H1 (cell line): ENCODE results near the gene GAS2. TPM values are rescaled to one million over a fixed set of nuclear protein-coding genes. Genes with fewer than 3 reads are reported as not detected.

Source experiments
- CTCF ChIA-PET: fragments of 300-600 bp; sonication (Branson Sonifier 250); formaldehyde crosslinking; loops from one replicate; lab custom pipeline; 2021; ENCODE audit not compliant: partially characterized antibody; lab: Charles Lee
- POLR2A ChIA-PET: fragments of 300-600 bp; sonication (Branson Sonifier 250); formaldehyde crosslinking; loops from one replicate; lab custom pipeline; 2021; ENCODE audit warnings: inconsistent platforms; ENCODE audit not compliant: partially characterized antibody; lab: Charles Lee
- DNase-seq, 2 experiments: peaks; one replicate each; pipeline versions ENCODE4 v3.0.0 to v3.0.0-alpha.2; 2010 to 2022; ENCODE audit warnings: low spot score in 2 of 2, low read depth in 1 of 2, mixed read lengths in 1 of 2
- FAIRE-seq: peaks from 2 replicates; lab custom pipeline; 2011; peaks lifted over from hg19 to GRCh38; lab: Jason Lieb, UNC
- H2AFZ ChIP-seq: 2 replicates; pipeline ENCODE4 v1.8.1; 2012; ENCODE audit warnings: low read length, inconsistent platforms
- H2AK5ac ChIP-seq: 2 replicates; pipeline ENCODE4 v1.6.1; 2013; ENCODE audit warnings: low read depth, low read length
- H2BK120ac ChIP-seq: replicated peaks from 2 replicates; pipeline ENCODE3; 2013; ENCODE audit warnings: low read depth, low read length, inconsistent platforms
- H2BK12ac ChIP-seq: 2 replicates; pipeline ENCODE4 v1.6.1; 2013; ENCODE audit warnings: low read depth, low read length
- H2BK15ac ChIP-seq: 2 replicates; pipeline ENCODE4 v1.6.1; 2013; ENCODE audit warnings: low read length
- H2BK20ac ChIP-seq: 2 replicates; pipeline ENCODE4 v1.6.1; 2013; ENCODE audit warnings: low read length
- H2BK5ac ChIP-seq: 2 replicates; pipeline ENCODE4 v1.6.1; 2013; ENCODE audit warnings: low read depth, low read length
- H3K14ac ChIP-seq: 2 replicates; pipeline ENCODE4 v1.6.1; 2013; ENCODE audit warnings: inconsistent platforms; ENCODE audit not compliant: insufficient read length
- H3K18ac ChIP-seq: 2 replicates; pipeline ENCODE4 v1.6.1; 2013; ENCODE audit warnings: low read length; ENCODE audit errors: extremely low read depth
- H3K23ac ChIP-seq: 2 replicates; pipeline ENCODE4 v1.6.1; 2013; ENCODE audit warnings: inconsistent platforms; ENCODE audit not compliant: insufficient read length
- H3K23me2 ChIP-seq: 2 replicates; pipeline ENCODE4 v1.6.1; 2013; ENCODE audit warnings: low read depth, low read length
- H3K27ac ChIP-seq: 2 replicates; pipeline ENCODE4 v1.6.1; 2011; ENCODE audit warnings: low read depth, low read length, inconsistent platforms
- H3K27me3 ChIP-seq, 4 experiments: replicated peaks in 1 of 4; 1 replicate in 1 of 4; 2 replicates in 3 of 4; pipeline versions ENCODE4 v1.6.1 to v1.8.1; 2011 to 2013; ENCODE audit warnings: low read length in 3 of 4, mild to moderate bottlenecking in 3 of 4, inconsistent platforms in 2 of 4, mixed read lengths in 2 of 4, moderate library complexity in 1 of 4; ENCODE audit not compliant: control insufficient read depth in 3 of 4, insufficient read depth in 3 of 4; ENCODE audit errors: extremely low read depth in 1 of 4
- H3K36me3 ChIP-seq, 4 experiments: 2 replicates each; pipeline versions ENCODE4 v1.6.1 to v1.8.1; 2011 to 2013; ENCODE audit warnings: mild to moderate bottlenecking in 4 of 4, low read length in 3 of 4, moderate library complexity in 2 of 4, control low read depth in 1 of 4, inconsistent platforms in 1 of 4; ENCODE audit not compliant: insufficient read depth in 4 of 4, control insufficient read depth in 2 of 4
- H3K4ac ChIP-seq: replicated peaks from 2 replicates; pipeline ENCODE3; 2013; ENCODE audit warnings: low read length, low read depth, mixed read lengths, inconsistent platforms; ENCODE audit not compliant: insufficient read length
- H3K4me1 ChIP-seq, 4 experiments: replicated peaks in 1 of 4; 1 replicate in 1 of 4; 2 replicates in 3 of 4; pipeline versions ENCODE4 v1.6.1 to v1.8.1; 2011 to 2013; ENCODE audit warnings: low read length in 3 of 4, inconsistent platforms in 2 of 4, mixed read lengths in 1 of 4; ENCODE audit not compliant: insufficient read depth in 4 of 4, control insufficient read depth in 3 of 4
- H3K4me2 ChIP-seq, 2 experiments: 2 replicates each; pipeline versions ENCODE4 v1.6.1 to v1.8.1; 2011 to 2013; ENCODE audit warnings: low read depth in 2 of 2, low read length in 2 of 2, control low read depth in 1 of 2, inconsistent platforms in 1 of 2, mild to moderate bottlenecking in 1 of 2; ENCODE audit not compliant: insufficient read depth in 1 of 2
- H3K4me3 ChIP-seq, 4 experiments: fragments of 200-600, 300-600 bp in 1 of 4; sonication (generic), shearing (Covaris generic), sonication (Bioruptor Twin) in 1 of 4; 2 replicates each; pipeline versions ENCODE4 v1.5.1 to v1.8.1; 2011 to 2016; ENCODE audit warnings: low read length in 4 of 4, low read depth in 3 of 4, control low read depth in 2 of 4, inconsistent platforms in 2 of 4, mild to moderate bottlenecking in 2 of 4, mixed read lengths in 1 of 4, moderate library complexity in 1 of 4; ENCODE audit not compliant: insufficient read depth in 2 of 4; ENCODE audit errors: extremely low read depth in 1 of 4
- H3K56ac ChIP-seq: replicated peaks from 2 replicates; pipeline ENCODE3; 2013; ENCODE audit warnings: low read depth, mild to moderate bottlenecking, mixed read lengths, low read length, inconsistent platforms; ENCODE audit not compliant: insufficient read length
- H3K79me1 ChIP-seq: 2 replicates; pipeline ENCODE4 v1.6.1; 2013; ENCODE audit warnings: low read depth, low read length, control low read depth
- H3K79me2 ChIP-seq, 2 experiments: 2 replicates each; pipeline versions ENCODE4 v1.6.1 to v1.8.1; 2012 to 2013; ENCODE audit warnings: low read length in 2 of 2, mild to moderate bottlenecking in 2 of 2, inconsistent platforms in 1 of 2; ENCODE audit not compliant: insufficient read depth in 2 of 2, control insufficient read depth in 1 of 2
- H3K9ac ChIP-seq, 4 experiments: replicated peaks in 1 of 4; 1 replicate in 1 of 4; 2 replicates in 3 of 4; pipeline versions ENCODE4 v1.6.1 to v1.8.1; 2011 to 2013; ENCODE audit warnings: low read depth in 3 of 4, low read length in 3 of 4, control low read depth in 2 of 4, mild to moderate bottlenecking in 2 of 4, moderate library complexity in 2 of 4, inconsistent platforms in 1 of 4; ENCODE audit errors: extremely low read depth in 1 of 4
- H3K9me3 ChIP-seq, 2 experiments: 2 replicates each; pipeline versions ENCODE4 v1.6.1 to v1.8.1; 2012 to 2013; ENCODE audit warnings: mild to moderate bottlenecking in 2 of 2, moderate library complexity in 2 of 2, control low read depth in 1 of 2, inconsistent platforms in 1 of 2, low read depth in 1 of 2, low read length in 1 of 2, mixed read lengths in 1 of 2; ENCODE audit not compliant: insufficient read depth in 2 of 2
- H4K20me1 ChIP-seq, 2 experiments: replicated peaks in 1 of 2; 2 replicates each; pipeline versions ENCODE3 to v1.8.1; 2011 to 2013; ENCODE audit warnings: inconsistent platforms in 2 of 2, low read length in 2 of 2, mild to moderate bottlenecking in 1 of 2; ENCODE audit not compliant: insufficient read depth in 2 of 2, control insufficient read depth in 1 of 2
- H4K5ac ChIP-seq: 2 replicates; pipeline ENCODE4 v1.6.1; 2013; ENCODE audit warnings: low read length, low read depth, mixed read lengths, inconsistent platforms; ENCODE audit not compliant: insufficient read length
- H4K8ac ChIP-seq: 2 replicates; pipeline ENCODE4 v1.8.0; 2013; ENCODE audit warnings: mild to moderate bottlenecking, moderate library complexity, low read length, inconsistent platforms; ENCODE audit not compliant: insufficient read depth; ENCODE audit errors: extremely low read depth
- H4K91ac ChIP-seq: replicated peaks from 2 replicates; pipeline ENCODE3; 2013; ENCODE audit warnings: low read length, mixed read lengths, inconsistent platforms; ENCODE audit not compliant: insufficient read length
- CHD2 ChIP-seq: IDR thresholded peaks from 2 replicates; pipeline ENCODE4 v1.6.1; 2012; ENCODE audit warnings: low read length, improper control_type of control experiment
- CTCF ChIP-seq, 3 experiments: IDR thresholded peaks; 1 replicate in 2 of 3; 2 replicates in 1 of 3; pipeline versions ENCODE4 v1.5.1 to v1.6.1; 2011; ENCODE audit warnings: low read length in 3 of 3, mild to moderate bottlenecking in 3 of 3, inconsistent platforms in 2 of 3, low read depth in 1 of 3, moderate library complexity in 1 of 3; ENCODE audit not compliant: insufficient read depth in 1 of 3; ENCODE audit errors: control extremely low read depth in 1 of 3
- JUND ChIP-seq: IDR thresholded peaks from 2 replicates; pipeline ENCODE4 v1.6.1; 2011; ENCODE audit warnings: mild to moderate bottlenecking, improper control_type of control experiment, low read length
- POLR2AphosphoS5 ChIP-seq: IDR thresholded peaks from 2 replicates; pipeline ENCODE4 v1.6.1; 2011; ENCODE audit warnings: low read depth, low read length
- WGBS, 2 experiments: shearing (Covaris generic) in 1 of 2; methylation state at CpG; one replicate each; pipeline versions ENCODE4 v1.1.6 to v1.1.7; 2013 to 2015; ENCODE audit warnings: low lambda C conversion rate in 2 of 2, mixed read lengths in 2 of 2, inconsistent platforms in 1 of 2, low coverage in 1 of 2, missing lambda C conversion rate in 1 of 2; ENCODE audit not compliant: insufficient replicate concordance in 2 of 2, insufficient coverage in 1 of 2, insufficient read length in 1 of 2; ENCODE audit errors: extremely low coverage in 1 of 2, missing lambda C conversion rate in 1 of 2; 5-methylcytosine and 5-hydroxymethylcytosine counted together
- polyA plus RNA-seq, 7 experiments: library from polyadenylated mRNA; depleted of rRNA in 3 of 7; stranded (reverse) in 5 of 7; unstranded in 2 of 7; fragments of >200 nt in 5 of 7; fragments of 200-250 nt in 2 of 7; gene quantifications; 1 replicate in 5 of 7; 2 replicates in 1 of 7; 4 replicates in 1 of 7; pipeline versions ENCODE4 v1.2.1 to v1.2.3, GENCODE V29; 2011 to 2013; ENCODE audit warnings: missing spikeins in 2 of 7, mixed read lengths in 2 of 7
- total RNA-seq: library from RNA; stranded (reverse); fragmentation: NEBNext Ultra II Directional; extraction: Animal tissue kit (Norgen Biotek cat#: 25700); gene quantifications from 2 replicates; pipeline ENCODE4 v1.2.1, GENCODE V29; 2021

Gene GAS2
- total and polyA plus RNA-seq, 2 of the 8 experiments (the other 6 are each of a cell fraction or from before 2014, with no cell fraction given) = 0.70 to 1.7 TPM

- FAIRE-seq = no peak
- H3K23me2 ChIP-seq = no peaks in the 10 kb centered on the region
- no peaks in the 10 kb centered on the region for H3K36me3 ChIP-seq
- no peak overlapping the region for H3K4me3 ChIP-seq
- WGBS, 2 experiments = 89% methylated on average over 2 of the region's 2 CpGs; no CpG with 5 or more reads in 1 of the 2 experiments
- CTCF ChIA-PET = interaction anchor here (1.1 kb wide), 1 partner anchor 102 kb away, joined by 7 read pairs; no protein-coding TSS in a partner anchor
- no peak overlapping the region for H2AK5ac ChIP-seq
- no peaks in the 10 kb centered on the region for H3K79me1 ChIP-seq
- no peaks in the 10 kb centered on the region for H3K4me1 ChIP-seq
- no peak overlapping the region for H2BK5ac ChIP-seq
- H4K91ac ChIP-seq = no peak overlapping the region
- DNase-seq = no peak
- no peak overlapping the region for H2BK15ac ChIP-seq
- no peak overlapping the region for H2BK120ac ChIP-seq
- H3K79me2 ChIP-seq = no peaks in the 10 kb centered on the region
- no peak overlapping the region for H3K23ac ChIP-seq
- no peak overlapping the region for H2BK20ac ChIP-seq
- peaks cover 0 to under 1% of the 10 kb centered on the region in 2 experiments for H4K20me1 ChIP-seq
- H3K56ac ChIP-seq = no peak overlapping the region
- no peaks in the 10 kb centered on the region for H3K27me3 ChIP-seq
- no peak overlapping the region for H3K18ac ChIP-seq
- H3K9me3 ChIP-seq = no peaks in the 10 kb centered on the region
- H4K5ac ChIP-seq = no peak overlapping the region
- no peak overlapping the region for H2AFZ ChIP-seq
- POLR2A ChIA-PET = no interaction called here
- no peak overlapping the region for H3K9ac ChIP-seq
- no peak overlapping the region for H4K8ac ChIP-seq
- H3K4ac ChIP-seq = no peak overlapping the region
- no peak overlapping the region for H3K27ac ChIP-seq
- no peak overlapping the region for H3K4me2 ChIP-seq
- no peak overlapping the region for H3K14ac ChIP-seq
- no peak overlapping the region for H2BK12ac ChIP-seq
- TF ChIP-seq CHD2 (no peak), JUND (no peak), CTCF (IDR thresholded peaks at IDR 0.05; ENCODE audit: control extremely low read depth in 1 of 3, insufficient read depth in 1 of 3, low read depth in 1 of 3, low read length in 3 of 3) (no peak), POLR2AphosphoS5 (no peak)
Measured at GRCh38 chr11:22749536-22749935, 83.1 kb downstream of the GAS2 start.
